Adrenal gland (tissue), 12 donors: ENCODE results near the gene SH3BP2. TPM values are rescaled to one million over a fixed set of nuclear protein-coding genes. Genes with fewer than 3 reads are reported as not detected.

Experiments
- DNase-seq, 7 donors: peaks; one replicate each; pipeline ENCODE4 v3.0.0-alpha.2; 2019 to 2020
- H3K27ac ChIP-seq, 5 donors: fragments of 200-600 bp; sonication (generic) in 4 of 5; 1 replicate in 3 of 5; 2 replicates in 2 of 5; pipeline versions ENCODE4 v1.5.1 to v1.8.0; 2016 to 2020; ENCODE audit warnings: mild to moderate bottlenecking in 1 of 5
- H3K27me3 ChIP-seq: fragments of 200-600 bp; 2 replicates; pipeline ENCODE4 v1.8.0; 2021
- H3K36me3 ChIP-seq, 2 donors: fragments of 200-600 bp; replicated peaks in 1 of 2; 1 replicate in 1 of 2; 2 replicates in 1 of 2; pipeline versions ENCODE4 v1.5.1 to v1.8.0; 2018 to 2022
- H3K4me1 ChIP-seq, 2 donors: fragments of 200-600 bp; replicated peaks in 1 of 2; 1 replicate in 1 of 2; 2 replicates in 1 of 2; pipeline versions ENCODE4 v1.5.1 to v1.8.0; 2018 to 2021
- H3K4me3 ChIP-seq, 4 donors: fragments of 200-600 bp; sonication (generic) in 3 of 4; one replicate each; pipeline ENCODE4 v1.5.1; 2016 to 2018
- H3K9me3 ChIP-seq, 3 donors: fragments of 200-600 bp; sonication (generic) in 1 of 3; replicated peaks in 1 of 3; 1 replicate in 2 of 3; 2 replicates in 1 of 3; pipeline versions ENCODE4 v1.5.1 to v1.8.0; 2016 to 2021
- POLR2A ChIP-seq, 2 donors: fragments of 450-650 bp; IDR thresholded peaks; one replicate each; pipeline ENCODE4 v1.6.1; 2017; ENCODE audit warnings: antibody characterized with exemption in 2 of 2, mild to moderate bottlenecking in 2 of 2, moderate library complexity in 1 of 2
- WGBS, 4 donors: extraction: QIAGEN DNeasy Blood & Tissue Kit in 2 of 4; methylation state at CpG; one replicate each; pipeline versions ENCODE4 v1.1.5 to v1.1.7; 2013 to 2017; 5-methylcytosine and 5-hydroxymethylcytosine counted together
- intact Hi-C, 2 donors: fragments of 100-400 bp; cut with DNase I; formaldehyde crosslinking; loops; one replicate each; pipeline versions ENCODE4 v1.14.1 to v1.15.0; 2022 to 2023
- polyA plus RNA-seq, 3 donors: library from polyadenylated mRNA; stranded (reverse); fragments of 200-250 nt in 2 of 3; fragments of 350-450 nt in 1 of 3; fragmentation: Illumina TruSeq in 1 of 3; extraction: RNeasy Lipid Tissue Mini Kit (QIAGEN cat#74804) in 1 of 3; gene quantifications; one replicate each; pipeline ENCODE4 v1.2.3, GENCODE V29; 2013 to 2014
- total RNA-seq, 9 donors: library from RNA; depleted of rRNA in 4 of 9; stranded (reverse); fragments of >200 nt in 4 of 9; fragments of 120-200 nt in 1 of 9; fragmentation: NEBNext Ultra II Directional in 1 of 9; extraction: Animal tissue kit (Norgen Biotek cat#: 25700) in 1 of 9; gene quantifications; one replicate each; pipeline versions ENCODE4 v1.1.0 to v1.2.4, GENCODE V29; 2013 to 2023
- TF ChIP-seq, protein P1 (sequence below), 6 experiments: fragments of 450-650 bp in 4 of 6; fragments of 200-600 bp in 2 of 6; sonication (generic) in 1 of 6; IDR thresholded peaks; 1 replicate in 5 of 6; 2 replicates in 1 of 6; pipeline versions ENCODE4 v1.5.1 to v1.8.0; 2016 to 2021; ENCODE audit warnings: antibody characterized with exemption in 6 of 6, mild to moderate bottlenecking in 2 of 6, moderate library complexity in 1 of 6
- donor health status: healthy with polysubstance abuse.
- donor health status: Bipolar disorder and iron deficiency.
- donor health status: DM: yes; HTN: yes; CAD: no.
- donor health status: DM: no; HTN: no; CAD: no.
- donor health status: DM: no; HTN: no; CAD: no.
- donor health status: DM: yes; HTN: yes; CAD: no.

SH3BP2 gene
- total and polyA plus RNA-seq, 12 donors, result 7.7 to 160 (median 36.3) TPM

DNA sequence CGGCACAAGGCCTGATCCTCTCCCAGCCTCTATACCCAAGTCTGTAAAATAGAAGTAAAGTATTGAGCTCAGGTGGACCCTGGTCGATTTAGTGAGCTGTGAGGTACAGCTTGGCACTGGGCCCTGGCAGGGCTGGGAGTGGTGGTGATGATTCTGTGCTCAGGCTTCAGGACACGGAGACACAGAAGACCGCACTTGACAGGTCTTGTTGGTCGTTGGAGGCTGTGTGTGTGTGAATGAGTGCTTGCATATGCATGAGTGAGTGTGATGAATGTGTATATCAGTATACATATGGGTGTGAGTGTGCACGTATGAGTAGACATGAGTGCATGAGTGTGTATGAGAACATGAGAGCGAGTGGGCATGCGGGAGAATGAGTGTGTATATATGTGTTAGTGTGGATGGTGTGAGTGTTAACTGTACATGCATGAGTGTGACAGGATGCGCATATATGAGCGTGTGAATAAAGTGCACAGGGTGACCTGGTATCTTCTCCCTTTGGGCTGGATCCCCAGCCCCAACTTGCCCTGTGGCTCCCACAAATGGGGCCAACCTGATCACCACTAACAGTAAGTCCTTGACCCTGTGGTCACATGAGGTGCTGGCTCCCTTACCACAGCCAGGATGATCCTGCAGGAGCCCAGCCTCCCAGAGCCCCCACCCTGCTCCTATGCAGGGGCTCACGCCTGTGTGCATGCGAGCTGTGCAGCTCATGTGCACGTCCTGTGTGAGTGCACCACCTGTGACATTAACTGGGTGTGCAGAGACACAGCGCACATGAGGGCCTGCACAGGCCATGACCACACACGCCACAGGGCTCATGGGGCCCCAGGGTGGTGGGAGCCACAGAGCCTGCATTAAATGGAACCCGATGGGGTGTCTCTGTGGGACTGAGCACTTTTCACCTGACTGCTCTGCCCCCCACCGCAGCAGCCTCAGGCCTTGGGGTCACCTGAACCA lies 20.8 kb downstream of the SH3BP2 start:
- intact Hi-C loops, result no loop called here
- WGBS, 4 donors, result 84 to 89% (median 87%) methylated on average over 13 to 17 of the region's 17 CpGs
- peaks cover 0 to 6% (median 0%) of the 10 kb centered on the region in 3 donors for H3K9me3 ChIP-seq
- H3K4me3 ChIP-seq, result peak overlapping the region in 1 of 4 donors; percentile 50
- no peak for DNase-seq
- peaks cover 16 to 44% of the 10 kb centered on the region in 2 donors for H3K4me1 ChIP-seq
- no peaks in the 10 kb centered on the region for H3K36me3 ChIP-seq
- TF ChIP-seq POLR2A (IDR thresholded peaks at IDR 0.05), result no peak
- TF ChIP-seq, protein P1, sequence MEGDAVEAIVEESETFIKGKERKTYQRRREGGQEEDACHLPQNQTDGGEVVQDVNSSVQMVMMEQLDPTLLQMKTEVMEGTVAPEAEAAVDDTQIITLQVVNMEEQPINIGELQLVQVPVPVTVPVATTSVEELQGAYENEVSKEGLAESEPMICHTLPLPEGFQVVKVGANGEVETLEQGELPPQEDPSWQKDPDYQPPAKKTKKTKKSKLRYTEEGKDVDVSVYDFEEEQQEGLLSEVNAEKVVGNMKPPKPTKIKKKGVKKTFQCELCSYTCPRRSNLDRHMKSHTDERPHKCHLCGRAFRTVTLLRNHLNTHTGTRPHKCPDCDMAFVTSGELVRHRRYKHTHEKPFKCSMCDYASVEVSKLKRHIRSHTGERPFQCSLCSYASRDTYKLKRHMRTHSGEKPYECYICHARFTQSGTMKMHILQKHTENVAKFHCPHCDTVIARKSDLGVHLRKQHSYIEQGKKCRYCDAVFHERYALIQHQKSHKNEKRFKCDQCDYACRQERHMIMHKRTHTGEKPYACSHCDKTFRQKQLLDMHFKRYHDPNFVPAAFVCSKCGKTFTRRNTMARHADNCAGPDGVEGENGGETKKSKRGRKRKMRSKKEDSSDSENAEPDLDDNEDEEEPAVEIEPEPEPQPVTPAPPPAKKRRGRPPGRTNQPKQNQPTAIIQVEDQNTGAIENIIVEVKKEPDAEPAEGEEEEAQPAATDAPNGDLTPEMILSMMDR (IDR thresholded peaks at IDR 0.05), result no peak
- no peaks in the 10 kb centered on the region for H3K27me3 ChIP-seq
- H3K27ac ChIP-seq, result peak overlapping the region in 2 of 5 donors; percentile 74 to 89

DNA sequence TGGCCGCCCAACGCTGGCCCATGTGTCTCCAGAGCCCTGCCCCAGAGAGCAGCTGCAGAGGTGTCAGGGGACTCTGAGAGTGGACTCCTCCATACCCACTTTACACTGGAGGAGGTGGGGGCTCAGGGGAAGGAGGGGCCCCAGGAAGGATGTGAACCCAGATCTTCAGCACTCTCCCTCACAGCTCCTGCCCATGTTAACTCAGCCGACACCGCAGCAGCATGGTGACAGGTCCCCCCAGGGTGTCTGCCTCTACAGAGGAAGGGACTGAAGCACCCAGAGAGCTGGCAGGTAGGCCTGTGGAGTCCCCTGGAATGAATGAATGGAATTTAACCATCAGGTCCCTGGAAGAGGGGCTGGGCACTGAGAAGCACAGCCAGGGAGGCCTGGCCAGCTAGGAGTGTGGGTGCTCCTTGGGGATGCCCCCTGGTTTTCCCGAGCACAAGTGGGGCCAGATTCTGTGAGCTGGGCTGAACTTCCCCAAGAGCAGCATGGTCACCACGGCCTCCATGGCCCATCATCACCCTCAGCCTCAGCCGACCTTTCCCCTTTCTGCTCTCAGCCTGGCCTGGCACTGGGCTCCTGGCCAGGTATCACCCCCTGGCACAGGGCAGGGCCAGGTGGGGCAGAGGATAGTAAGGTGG lies 21.9 kb downstream of the SH3BP2 start:
- WGBS, 4 donors, result 50 to 89% (median 79%) methylated on average over 2 to 7 of the region's 7 CpGs
- intact Hi-C loops, result no loop called here
- no peaks in the 10 kb centered on the region for H3K27me3 ChIP-seq
- no peak for TF ChIP-seq POLR2A (IDR thresholded peaks at IDR 0.05)
- TF ChIP-seq, protein P1 (IDR thresholded peaks at IDR 0.05), result no peak
- no peak overlapping the region for H3K4me3 ChIP-seq
- DNase-seq, result no peak
- H3K4me1 ChIP-seq, result peaks cover 16 to 41% of the 10 kb centered on the region in 2 donors
- H3K9me3 ChIP-seq, result peaks cover 0 to 6% (median 0%) of the 10 kb centered on the region in 3 donors
- no peak overlapping the region for H3K27ac ChIP-seq
- H3K36me3 ChIP-seq, result no peaks in the 10 kb centered on the region

DNA sequence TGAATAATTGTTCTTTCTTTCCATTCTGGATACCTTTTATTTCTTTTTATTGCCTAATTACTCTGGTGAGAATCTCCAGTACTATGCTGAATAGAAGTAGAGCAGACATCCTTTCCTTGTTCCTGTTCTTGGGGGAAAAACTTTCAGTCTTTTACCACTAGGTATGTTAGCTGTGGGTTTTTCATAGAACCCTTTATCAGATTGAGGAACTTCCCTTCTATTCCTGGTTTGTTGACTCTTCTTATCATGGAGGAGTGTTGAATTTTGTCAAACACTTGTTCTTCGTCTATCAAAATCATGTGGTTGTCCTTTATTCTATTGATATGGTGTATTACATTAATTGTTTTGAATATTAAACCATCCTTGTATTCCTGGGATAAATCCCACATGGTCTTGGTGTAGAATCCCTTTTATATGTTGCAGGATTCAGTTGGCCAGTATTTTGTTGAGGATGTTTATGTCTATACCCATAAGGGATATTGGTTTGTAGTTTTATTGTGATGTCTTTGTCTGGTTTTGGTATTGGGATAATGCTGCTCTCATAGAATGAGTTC lies 23.6 kb downstream of the SH3BP2 start:
- no peak for DNase-seq
- peaks cover 8 to 25% of the 10 kb centered on the region in 2 donors for H3K4me1 ChIP-seq
- H3K4me3 ChIP-seq, result no peak overlapping the region

More for the DNA sequence above, 23.6 kb downstream of the SH3BP2 start:
- Histone ChIP-seq H3K36me3 (peaks cover 0 to 6% of the 10 kb centered on the region in 2 donors), H3K27ac (no peak overlapping the region), H3K9me3 (peaks cover 0 to 6% (median 0%) of the 10 kb centered on the region in 3 donors), H3K27me3 (no peaks in the 10 kb centered on the region)
- intact Hi-C loops, result no loop called here
- TF ChIP-seq, protein P1 (IDR thresholded peaks at IDR 0.05), result no peak
- no peak for TF ChIP-seq POLR2A (IDR thresholded peaks at IDR 0.05)
- 87 to 97% (median 90%) methylated on average over 1 of the region's 1 CpG for WGBS, 4 donors
